A549 treated with AZD2906 at 1 μM for 4 hours (cell line): ENCODE data around the gene ZBTB21. TPM values are rescaled to one million over a fixed set of nuclear protein-coding genes. Genes with fewer than 3 reads are reported as not detected.

Experiments used
- total RNA-seq: library from RNA; stranded (reverse); fragments of 200-300 nt; extraction: Qiagen RNA extraction; gene quantifications from 5 replicates; pipeline ENCODE4 v1.2.3, GENCODE V29; 2022

The ZBTB21 gene
- total RNA-seq, result 4.3 to 5.6 TPM (median 4.9 TPM) in 5 replicates

DNA sequence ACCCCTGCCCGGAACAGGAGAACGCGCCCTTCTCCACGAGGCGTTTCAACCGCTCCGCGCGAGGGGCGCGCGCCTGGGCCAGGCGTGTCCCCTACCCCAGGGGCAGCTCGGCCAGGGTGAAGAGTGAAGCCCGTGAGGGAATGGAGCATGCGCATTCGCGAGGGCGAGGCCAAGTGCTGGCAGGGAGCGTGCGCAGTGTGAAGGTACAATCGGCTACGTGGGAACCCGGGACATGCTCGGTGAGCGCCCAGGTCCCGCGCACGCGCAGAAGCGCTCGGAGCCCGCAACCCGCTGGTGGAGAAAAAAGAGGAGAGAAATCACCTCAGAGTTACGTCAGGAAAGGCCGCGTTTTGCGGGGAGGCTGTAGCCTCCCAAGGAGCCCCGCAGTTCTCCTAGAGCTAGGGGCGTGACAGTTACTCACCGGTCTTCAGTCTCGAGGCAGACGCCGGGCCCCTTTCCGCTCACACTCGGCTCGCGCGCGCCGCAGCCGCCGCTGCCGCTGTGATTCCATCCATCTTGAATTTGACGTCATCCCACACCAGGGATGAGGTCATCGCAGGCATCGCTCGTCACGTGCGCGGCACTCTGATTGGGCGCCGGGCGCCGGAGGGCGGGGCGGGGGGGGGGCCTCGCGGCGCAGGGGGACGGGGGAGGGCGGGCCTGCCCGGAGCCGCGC is at the start of gene ZBTB21:
Gene ZBTB21 (minus strand): TSS at position 530 of the 676 bp plus-strand sequence. CDS start 16,265 bp downstream, outside the sequence.

GRCh38 chr21:41953831-41954653 is 56.1 kb downstream of the ZBTB21 start, which contains the start of gene C2CD2:
Gene C2CD2, minus strand, starts transcription at chr21:41954018. Its CDS starts 370 bp downstream, at chr21:41953648.

Other genes with a start within 250 kb of the ZBTB21 start
- gene RIPK4, start 243.3 kb downstream of the ZBTB21 start, total RNA-seq, result 15.7 to 20.3 TPM (median 18.9 TPM) in 5 replicates
- 2.3 to 3.2 TPM (median 3.0 TPM) in 5 replicates for gene PRDM15, start 131.0 kb downstream of the ZBTB21 start, total RNA-seq
- gene C2CD2, start 56.3 kb downstream of the ZBTB21 start, total RNA-seq, result 5.8 to 7.4 TPM (median 6.4 TPM) in 5 replicates
- gene UMODL1, start 61.0 kb upstream of the ZBTB21 start, total RNA-seq, result not detected in 5 replicates
- 2.6 to 3.0 TPM (median 2.7 TPM) in 5 replicates for gene ABCG1, start 208.8 kb upstream of the ZBTB21 start, total RNA-seq